ENCODE data around the gene SAMSN1. TPM values are rescaled to one million over a fixed set of nuclear protein-coding genes. Genes with fewer than 3 reads are reported as not detected.
"Not testable (repeated sequence)": the region's sequence is repeated elsewhere in the genome, so short reads cannot be mapped to it uniquely, and the experiment has no call there.

Gene SAMSN1
- total RNA-seq, 4 donors from 2014 or later: 1.6 to 9.5 (median 5.2) TPM

GRCh38 chr21:14550135-14550534 is 4.0 kb upstream of the SAMSN1 start:
- in situ Hi-C loops (cut with MboI; ENCODE audit: low pct_ligation_motif_present in 1 of 4, low pct_unique_long_range_greater_than_20kb in 1 of 4, low sequenced_read_pairs in 3 of 4) (no loop called here), intact Hi-C loops (cut with DNase I; ENCODE audit: low total_unique reads) (no loop called here)
- H3K9me3 ChIP-seq: no peaks in the 10 kb centered on the region
- WGBS, 2 donors (ENCODE audit: low coverage in 1 of 2): 73 to 77% methylated on average over 3 of the region's 3 CpGs
- TF ChIP-seq EP300 (IDR thresholded peaks at IDR 0.05; ENCODE audit: low read depth) (no peak), CTCF (IDR thresholded peaks at IDR 0.05) (no peak), POLR2AphosphoS5 (IDR thresholded peaks at IDR 0.05) (no peak), POLR2A (IDR thresholded peaks at IDR 0.05) (no peak)
- H3K27me3 ChIP-seq: no peaks in the 10 kb centered on the region
- H3K4me3 ChIP-seq: no peak overlapping the region
- H3K27ac ChIP-seq: peak overlapping the region in 2 of 4 donors; percentile 10 to 24
- no peak for DNase-seq
- H3K36me3 ChIP-seq: no peaks in the 10 kb centered on the region
- no peaks in the 10 kb centered on the region for H3K4me1 ChIP-seq

GRCh38 chr21:14548779-14549178 is 2.7 kb upstream of the SAMSN1 start:
- H3K27ac ChIP-seq: peak overlapping the region in 1 of 4 donors; percentile 38
- WGBS, 2 donors (ENCODE audit: low coverage in 1 of 2): 61 to 68% methylated on average over 2 of the region's 2 CpGs
- intact Hi-C loops (cut with DNase I; ENCODE audit: low total_unique reads): no loop called here

GRCh38 chr21:14547834-14548513 is 1.9 kb upstream of the SAMSN1 start:
- intact Hi-C loops (cut with DNase I; ENCODE audit: low total_unique reads) (no loop called here), in situ Hi-C loops (cut with MboI; ENCODE audit: low pct_ligation_motif_present in 1 of 4, low pct_unique_long_range_greater_than_20kb in 1 of 4, low sequenced_read_pairs in 3 of 4) (no loop called here)
- no peak for TF ChIP-seq POLR2AphosphoS5 (IDR thresholded peaks at IDR 0.05)
- TF ChIP-seq CTCF (IDR thresholded peaks at IDR 0.05): no peak
- TF ChIP-seq EP300 (IDR thresholded peaks at IDR 0.05; ENCODE audit: low read depth): no peak
- TF ChIP-seq POLR2A (IDR thresholded peaks at IDR 0.05): no peak
- no peak for DNase-seq
- no peak overlapping the region for H3K4me3 ChIP-seq
- peak overlapping the region in 1 of 4 donors; percentile 38 for H3K27ac ChIP-seq
- 67 to 77% methylated on average over 3 of the region's 3 CpGs for WGBS, 2 donors (ENCODE audit: low coverage in 1 of 2)
- H3K4me1 ChIP-seq: no peaks in the 10 kb centered on the region
- H3K27me3 ChIP-seq: no peaks in the 10 kb centered on the region
- no peaks in the 10 kb centered on the region for H3K9me3 ChIP-seq
- H3K36me3 ChIP-seq: no peaks in the 10 kb centered on the region

More at GRCh38 chr21:14548779-14549178, 2.7 kb upstream of the SAMSN1 start:
- Histone ChIP-seq H3K9me3 (no peaks in the 10 kb centered on the region), H3K36me3 (no peaks in the 10 kb centered on the region), H3K4me3 (no peak overlapping the region), H3K4me1 (no peaks in the 10 kb centered on the region), H3K27me3 (no peaks in the 10 kb centered on the region)
- no peak for DNase-seq
- TF ChIP-seq EP300 (IDR thresholded peaks at IDR 0.05; ENCODE audit: low read depth) (no peak), POLR2AphosphoS5 (IDR thresholded peaks at IDR 0.05) (no peak), CTCF (IDR thresholded peaks at IDR 0.05) (no peak), POLR2A (IDR thresholded peaks at IDR 0.05) (no peak)
- in situ Hi-C loops (cut with MboI; ENCODE audit: low pct_ligation_motif_present in 1 of 4, low pct_unique_long_range_greater_than_20kb in 1 of 4, low sequenced_read_pairs in 3 of 4): no loop called here

GRCh38 chr21:14546719-14547118 is 604 bp upstream of the SAMSN1 start:
- DNase-seq; intact Hi-C loops (cut with DNase I; ENCODE audit: low total_unique reads); H3K36me3 ChIP-seq; H3K9me3 ChIP-seq; H3K4me3 ChIP-seq; H3K4me1 ChIP-seq; in situ Hi-C loops (cut with MboI; ENCODE audit: low pct_ligation_motif_present in 1 of 4, low pct_unique_long_range_greater_than_20kb in 1 of 4, low sequenced_read_pairs in 3 of 4); H3K27me3 ChIP-seq: not testable (repeated sequence)
- peak overlapping the region in 1 of 4 donors; percentile 73 for H3K27ac ChIP-seq
- WGBS, 2 donors (ENCODE audit: low coverage in 1 of 2): 85 to 93% methylated on average over 6 to 7 of the region's 7 CpGs

- TF ChIP-seq POLR2AphosphoS5 (IDR thresholded peaks at IDR 0.05) (no peak), POLR2A (IDR thresholded peaks at IDR 0.05) (no peak), CTCF (IDR thresholded peaks at IDR 0.05) (no peak), EP300 (IDR thresholded peaks at IDR 0.05; ENCODE audit: low read depth) (no peak)
- peak overlapping the region in 1 of 4 donors; percentile 27 for H3K4me3 ChIP-seq
- H3K4me1 ChIP-seq: no peaks in the 10 kb centered on the region
- no peaks in the 10 kb centered on the region for H3K27me3 ChIP-seq
- no peaks in the 10 kb centered on the region for H3K9me3 ChIP-seq
- 76 to 80% methylated on average over 2 to 5 of the region's 5 CpGs for WGBS, 2 donors (ENCODE audit: low coverage in 1 of 2)
- no peak for DNase-seq
- in situ Hi-C loops (cut with MboI; ENCODE audit: low pct_ligation_motif_present in 1 of 4, low pct_unique_long_range_greater_than_20kb in 1 of 4, low sequenced_read_pairs in 3 of 4) (no loop called here), intact Hi-C loops (cut with DNase I; ENCODE audit: low total_unique reads) (no loop called here)
- peak overlapping the region; percentile 11 to 73 (median 30) for H3K27ac ChIP-seq
- no peaks in the 10 kb centered on the region for H3K36me3 ChIP-seq
Measured at GRCh38 chr21:14543983-14544382, 2.1 kb downstream of the SAMSN1 start.
